Measurements from ENCODE around the gene B4GALNT1.
A peak's percentile ranks its signal among the peaks of the same experiment; 100 is the strongest.

The B4GALNT1 gene

DNA sequence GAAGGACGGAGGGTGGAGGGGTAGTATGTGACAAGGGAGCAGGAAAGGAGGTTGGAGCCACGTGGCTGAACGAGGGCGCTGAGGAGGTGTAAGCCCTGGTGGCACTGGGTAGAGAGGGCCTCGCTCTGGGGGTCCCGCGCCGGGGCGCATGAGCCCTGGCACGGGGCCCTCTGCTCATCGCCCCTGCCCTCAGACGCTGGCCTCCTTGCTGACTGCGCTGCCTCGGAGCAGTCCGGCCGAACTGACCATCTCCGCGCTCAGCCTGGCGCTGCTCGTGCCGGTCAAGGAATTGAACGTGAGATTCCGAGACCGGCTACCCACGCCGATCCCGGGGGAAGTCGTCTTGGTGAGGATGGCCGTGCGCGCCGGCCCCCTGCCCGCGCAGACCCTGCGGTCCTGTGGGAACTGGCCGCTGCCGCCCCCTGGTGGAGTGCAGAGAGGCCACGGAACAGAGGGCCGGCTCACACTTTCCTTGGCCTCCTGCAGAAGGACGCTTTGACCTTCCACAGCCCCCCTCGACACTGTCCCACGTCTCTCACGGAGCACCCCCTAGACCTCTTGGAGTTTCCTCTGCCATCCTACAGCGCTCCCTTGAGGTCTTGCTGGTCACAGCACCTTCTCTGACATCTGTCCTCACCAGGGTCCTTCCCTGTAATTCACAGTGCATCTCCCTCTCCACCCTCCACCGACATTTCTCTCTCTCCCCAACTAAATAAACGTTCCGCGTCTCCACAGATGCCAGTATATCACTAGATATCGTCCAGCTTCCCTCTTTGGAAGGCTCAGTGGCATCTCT lies 11.3 kb downstream of the B4GALNT1 start:
- ATAC-seq (ENCODE audit: low read depth) = peak; percentile 69
- no peaks in the 10 kb centered on the region for H3K36me3 ChIP-seq (ENCODE audit: low read depth)
- no peak overlapping the region for H3K27ac ChIP-seq (ENCODE audit: poor library complexity, severe bottlenecking)
- TF ChIP-seq, protein P1, sequence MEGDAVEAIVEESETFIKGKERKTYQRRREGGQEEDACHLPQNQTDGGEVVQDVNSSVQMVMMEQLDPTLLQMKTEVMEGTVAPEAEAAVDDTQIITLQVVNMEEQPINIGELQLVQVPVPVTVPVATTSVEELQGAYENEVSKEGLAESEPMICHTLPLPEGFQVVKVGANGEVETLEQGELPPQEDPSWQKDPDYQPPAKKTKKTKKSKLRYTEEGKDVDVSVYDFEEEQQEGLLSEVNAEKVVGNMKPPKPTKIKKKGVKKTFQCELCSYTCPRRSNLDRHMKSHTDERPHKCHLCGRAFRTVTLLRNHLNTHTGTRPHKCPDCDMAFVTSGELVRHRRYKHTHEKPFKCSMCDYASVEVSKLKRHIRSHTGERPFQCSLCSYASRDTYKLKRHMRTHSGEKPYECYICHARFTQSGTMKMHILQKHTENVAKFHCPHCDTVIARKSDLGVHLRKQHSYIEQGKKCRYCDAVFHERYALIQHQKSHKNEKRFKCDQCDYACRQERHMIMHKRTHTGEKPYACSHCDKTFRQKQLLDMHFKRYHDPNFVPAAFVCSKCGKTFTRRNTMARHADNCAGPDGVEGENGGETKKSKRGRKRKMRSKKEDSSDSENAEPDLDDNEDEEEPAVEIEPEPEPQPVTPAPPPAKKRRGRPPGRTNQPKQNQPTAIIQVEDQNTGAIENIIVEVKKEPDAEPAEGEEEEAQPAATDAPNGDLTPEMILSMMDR (IDR thresholded peaks at IDR 0.05; ENCODE audit: poor library complexity, severe bottlenecking) = peak; percentile 91
- peaks cover 44% of the 10 kb centered on the region for H3K27me3 ChIP-seq (ENCODE audit: insufficient read depth, poor library complexity, severe bottlenecking)
- H3K9me3 ChIP-seq (ENCODE audit: severe bottlenecking) = no peaks in the 10 kb centered on the region
- no peaks in the 10 kb centered on the region for H3K4me1 ChIP-seq (ENCODE audit: insufficient read depth, poor library complexity, severe bottlenecking)
- DNase-seq (ENCODE audit: low spot score) = peak; percentile 60
- H3K4me3 ChIP-seq (ENCODE audit: severe bottlenecking) = peak overlapping the region; percentile 7

DNA sequence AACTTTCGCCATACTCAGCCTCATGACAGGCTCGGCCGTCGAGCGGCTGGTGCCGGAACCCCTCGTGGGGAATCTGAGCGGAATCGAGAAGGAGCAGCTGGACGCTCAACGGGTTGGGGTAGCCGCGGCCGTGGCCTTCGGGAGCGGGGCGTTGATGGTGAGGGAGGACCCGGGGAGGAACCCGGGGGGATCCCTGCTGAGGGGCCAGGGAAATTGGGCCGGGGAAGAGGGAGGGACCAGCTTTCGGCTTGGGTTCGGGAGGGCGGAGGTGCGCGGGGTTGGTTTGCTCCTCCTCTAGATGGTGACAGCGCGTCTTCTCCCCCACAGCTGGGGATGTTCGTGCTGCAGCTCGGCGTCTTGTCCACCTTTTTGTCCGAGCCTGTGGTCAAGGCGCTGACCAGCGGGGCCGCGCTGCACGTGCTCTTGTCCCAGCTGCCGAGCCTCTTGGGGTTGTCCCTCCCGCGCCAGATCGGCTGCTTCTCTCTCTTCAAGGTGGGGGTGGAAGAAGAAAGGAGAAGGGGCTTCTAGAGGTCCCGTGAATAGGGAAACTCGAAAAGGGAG lies 12.0 kb downstream of the B4GALNT1 start:
- H3K27ac ChIP-seq (ENCODE audit: poor library complexity, severe bottlenecking) = no peak overlapping the region
- TF ChIP-seq, protein P1 (IDR thresholded peaks at IDR 0.05; ENCODE audit: poor library complexity, severe bottlenecking) = no peak
- ATAC-seq (ENCODE audit: low read depth) (no peak), DNase-seq (ENCODE audit: low spot score) (peak; percentile 43)
- H3K4me3 ChIP-seq (ENCODE audit: severe bottlenecking) = no peak overlapping the region
- peaks cover 44% of the 10 kb centered on the region for H3K27me3 ChIP-seq (ENCODE audit: insufficient read depth, poor library complexity, severe bottlenecking)
- H3K4me1 ChIP-seq (ENCODE audit: insufficient read depth, poor library complexity, severe bottlenecking) = no peaks in the 10 kb centered on the region
- no peaks in the 10 kb centered on the region for H3K36me3 ChIP-seq (ENCODE audit: low read depth)
- no peaks in the 10 kb centered on the region for H3K9me3 ChIP-seq (ENCODE audit: severe bottlenecking)

DNA sequence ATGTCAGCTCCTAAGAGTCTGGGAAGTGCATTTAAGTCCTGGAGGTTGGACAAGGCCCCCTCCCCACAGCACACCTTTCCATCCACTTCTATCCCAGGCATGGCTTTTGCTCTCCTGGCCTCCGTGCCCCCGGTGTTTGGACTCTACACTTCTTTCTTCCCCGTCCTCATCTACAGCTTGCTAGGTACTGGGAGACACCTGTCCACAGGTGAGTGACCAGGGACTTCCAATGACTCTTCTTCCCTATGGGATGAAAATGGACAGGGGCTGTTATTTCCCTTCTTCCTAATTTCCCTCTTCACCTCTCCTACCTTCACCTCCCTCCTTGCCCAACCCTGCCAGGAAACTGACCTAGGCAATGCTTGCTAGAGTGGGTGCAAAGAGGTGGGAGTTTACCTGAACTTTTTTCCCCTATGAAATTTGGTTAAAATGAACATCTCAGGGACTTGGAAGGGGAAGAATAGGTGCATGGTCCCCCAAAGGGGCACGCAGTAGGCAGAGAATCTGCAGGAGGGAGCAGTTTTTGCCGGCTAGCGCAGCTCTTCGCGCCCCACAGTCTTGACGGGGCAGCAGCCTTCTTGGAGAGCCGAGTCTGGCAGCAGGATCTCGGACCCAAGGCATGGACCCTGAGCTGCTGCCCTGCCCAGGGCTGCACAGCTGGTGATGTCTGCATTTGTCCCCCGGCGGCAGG lies 12.6 kb downstream of the B4GALNT1 start:
- Histone ChIP-seq H3K9me3 (ENCODE audit: severe bottlenecking) (no peaks in the 10 kb centered on the region), H3K4me3 (ENCODE audit: severe bottlenecking) (no peak overlapping the region), H3K4me1 (ENCODE audit: insufficient read depth, poor library complexity, severe bottlenecking) (no peaks in the 10 kb centered on the region), H3K27me3 (ENCODE audit: insufficient read depth, poor library complexity, severe bottlenecking) (peaks cover 44% of the 10 kb centered on the region), H3K36me3 (ENCODE audit: low read depth) (no peaks in the 10 kb centered on the region), H3K27ac (ENCODE audit: poor library complexity, severe bottlenecking) (no peak overlapping the region)
- ATAC-seq (ENCODE audit: low read depth) = no peak
- TF ChIP-seq, protein P1 (IDR thresholded peaks at IDR 0.05; ENCODE audit: poor library complexity, severe bottlenecking) = no peak
- no peak for DNase-seq (ENCODE audit: low spot score)

DNA sequence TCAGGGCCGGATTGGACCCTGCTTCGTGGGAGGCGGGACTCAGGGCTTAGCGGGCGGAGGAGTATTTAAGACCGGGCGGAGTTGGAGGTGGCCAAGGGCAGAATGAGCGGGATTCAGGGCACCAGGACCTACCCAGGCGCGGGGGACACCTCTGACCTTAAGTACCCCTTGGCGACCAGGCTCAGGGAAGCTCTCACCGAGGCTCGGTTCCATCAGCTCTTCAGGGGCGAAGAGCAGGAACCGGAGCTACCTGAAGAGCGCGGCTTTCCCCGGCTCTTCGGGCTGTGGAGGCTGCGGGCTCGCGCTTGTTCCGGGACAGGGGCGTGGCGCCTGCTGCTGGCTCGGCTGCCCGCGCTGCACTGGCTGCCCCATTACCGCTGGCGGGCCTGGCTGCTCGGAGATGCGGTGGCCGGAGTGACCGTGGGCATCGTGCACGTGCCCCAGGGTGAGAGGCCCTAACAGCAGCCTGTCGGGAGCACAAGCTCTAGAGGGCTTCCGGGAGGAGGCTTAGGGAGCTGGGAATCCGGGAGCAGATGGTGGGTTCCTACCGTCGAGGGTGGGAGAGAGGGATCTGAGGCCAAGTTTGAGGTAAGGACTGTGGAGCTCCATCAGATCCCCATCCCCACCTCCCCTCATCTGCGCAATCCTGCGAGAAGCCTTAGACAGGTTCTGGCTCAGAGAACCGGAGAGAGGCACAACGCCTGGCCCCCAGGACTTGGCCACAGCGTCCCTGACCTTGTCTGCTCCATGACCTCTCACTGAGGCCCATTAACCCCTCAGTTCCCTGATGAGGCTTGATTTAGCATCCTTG lies 13.4 kb downstream of the B4GALNT1 start:
- H3K4me3 ChIP-seq (ENCODE audit: severe bottlenecking) = no peak overlapping the region
- DNase-seq (ENCODE audit: low spot score) = peak; percentile 58
- H3K27ac ChIP-seq (ENCODE audit: poor library complexity, severe bottlenecking) = no peak overlapping the region
- no peaks in the 10 kb centered on the region for H3K36me3 ChIP-seq (ENCODE audit: low read depth)
- H3K9me3 ChIP-seq (ENCODE audit: severe bottlenecking) = no peaks in the 10 kb centered on the region
- no peaks in the 10 kb centered on the region for H3K4me1 ChIP-seq (ENCODE audit: insufficient read depth, poor library complexity, severe bottlenecking)
- 0 out of 3 replicates have a peak, but pooled peaks have one; percentile 7 for ATAC-seq (ENCODE audit: low read depth)
- TF ChIP-seq, protein P1 (IDR thresholded peaks at IDR 0.05; ENCODE audit: poor library complexity, severe bottlenecking) = no peak
- H3K27me3 ChIP-seq (ENCODE audit: insufficient read depth, poor library complexity, severe bottlenecking) = peaks cover 44% of the 10 kb centered on the region
